GM18858 (cell line): ENCODE data around the gene P2RX2.

Experiments
- ATAC-seq: cut with Tn5 transposase; IDR thresholded peaks from one replicate; pipeline ENCODE4 v1.9.1; 2021; ENCODE audit not compliant: unreplicated experiment

The P2RX2 gene

DNA sequence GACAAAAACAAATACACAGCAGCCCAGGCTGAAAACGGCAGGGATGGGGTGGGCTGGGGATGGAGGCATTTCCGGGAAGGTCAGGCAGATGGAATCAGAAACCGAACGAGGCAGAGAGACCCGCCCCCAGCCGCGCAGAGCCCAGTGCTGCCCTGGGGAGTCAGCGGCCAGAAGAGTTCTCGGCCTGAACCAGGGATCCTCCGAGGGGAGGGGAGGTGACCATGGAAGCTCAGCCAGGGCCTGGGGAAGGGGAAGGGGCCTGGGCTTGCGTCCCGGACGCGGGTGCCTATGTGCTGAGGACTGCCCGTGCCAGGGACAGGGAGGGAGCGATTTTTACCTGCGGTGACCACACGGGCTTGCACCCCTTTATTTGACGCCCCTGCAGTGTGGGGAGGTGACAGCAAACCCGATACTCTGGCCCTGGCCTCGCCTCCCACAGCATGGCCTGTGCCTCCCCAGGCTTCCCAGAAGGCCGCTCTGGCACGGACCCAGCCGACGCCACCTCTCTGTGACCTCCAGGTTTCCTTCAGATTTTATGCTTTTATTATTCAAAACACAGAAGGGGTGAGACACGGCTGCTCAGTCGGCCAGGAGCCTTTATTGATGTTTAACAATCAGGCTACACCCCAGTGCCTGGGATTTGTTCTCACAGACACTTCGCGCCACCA lies 15.9 kb upstream of the P2RX2 start:
- no peak for ATAC-seq

DNA sequence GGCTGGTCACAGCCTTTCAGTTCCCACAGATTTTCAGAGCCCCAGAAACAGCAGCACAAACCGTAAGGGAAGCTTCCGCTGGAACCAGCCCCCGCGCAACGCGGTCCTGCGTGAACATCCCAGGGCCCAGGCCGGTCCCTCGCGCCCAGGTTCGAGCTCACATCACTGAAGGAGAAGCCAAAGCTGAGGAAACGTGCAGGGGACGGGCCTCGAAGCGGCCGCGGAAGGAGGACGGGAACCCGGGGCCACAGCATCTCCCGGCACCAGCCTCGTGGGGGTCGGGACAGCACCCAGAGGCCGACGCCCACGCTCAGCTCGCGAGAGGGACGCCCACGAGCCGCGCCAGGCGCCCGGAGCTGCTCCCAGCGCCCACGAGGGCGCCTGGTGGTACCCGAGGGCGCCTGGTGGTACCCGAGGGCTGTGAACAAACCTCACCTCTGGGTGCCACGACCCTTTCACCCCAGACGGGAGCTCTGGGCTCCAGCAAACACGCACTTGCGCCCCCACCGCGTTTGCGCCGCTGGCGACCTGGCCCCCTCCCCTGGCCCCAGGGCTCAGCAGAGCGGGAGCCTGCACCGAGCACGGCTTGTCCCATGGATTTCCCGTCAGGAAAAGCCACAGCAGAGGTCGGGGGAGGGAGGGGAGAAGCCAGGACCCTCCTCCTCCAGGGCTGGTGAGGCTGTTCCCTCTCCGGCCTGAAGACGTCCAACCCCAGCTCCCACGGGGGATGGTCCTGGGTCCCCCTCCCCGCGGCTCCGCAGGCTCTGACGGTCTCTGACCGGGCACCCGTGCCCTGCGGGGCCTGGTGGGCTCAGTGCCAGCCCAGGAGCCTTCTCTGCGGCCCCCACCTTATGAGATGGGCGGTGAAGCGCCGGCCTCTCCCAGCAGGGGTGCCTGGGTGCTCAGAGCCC lies 15.1 kb upstream of the P2RX2 start:
- ATAC-seq: no peak

DNA sequence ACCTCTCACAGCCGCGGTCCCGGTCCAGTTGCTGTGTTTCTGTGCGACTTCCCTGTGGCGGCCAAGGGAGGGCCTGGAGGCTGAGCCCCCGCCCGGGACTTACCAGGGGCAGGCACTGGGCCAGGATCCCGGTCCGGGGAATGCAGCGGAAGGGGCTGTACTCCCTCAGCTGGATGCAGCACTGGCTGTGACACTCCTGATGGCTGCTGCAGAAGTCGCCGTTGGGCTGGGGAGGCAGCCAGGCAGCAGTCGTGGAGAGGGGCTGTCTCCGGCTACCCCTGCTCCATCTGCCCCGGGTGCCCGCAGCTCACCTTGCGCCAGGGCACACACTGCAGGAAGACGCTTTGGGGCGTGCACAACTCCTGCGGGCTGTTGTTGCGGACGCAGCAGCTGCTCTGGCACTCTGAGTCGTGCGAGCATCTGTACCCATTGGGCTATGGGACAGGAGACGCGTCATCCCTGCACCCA lies 14.4 kb upstream of the P2RX2 start:
- ATAC-seq: no peak

DNA sequence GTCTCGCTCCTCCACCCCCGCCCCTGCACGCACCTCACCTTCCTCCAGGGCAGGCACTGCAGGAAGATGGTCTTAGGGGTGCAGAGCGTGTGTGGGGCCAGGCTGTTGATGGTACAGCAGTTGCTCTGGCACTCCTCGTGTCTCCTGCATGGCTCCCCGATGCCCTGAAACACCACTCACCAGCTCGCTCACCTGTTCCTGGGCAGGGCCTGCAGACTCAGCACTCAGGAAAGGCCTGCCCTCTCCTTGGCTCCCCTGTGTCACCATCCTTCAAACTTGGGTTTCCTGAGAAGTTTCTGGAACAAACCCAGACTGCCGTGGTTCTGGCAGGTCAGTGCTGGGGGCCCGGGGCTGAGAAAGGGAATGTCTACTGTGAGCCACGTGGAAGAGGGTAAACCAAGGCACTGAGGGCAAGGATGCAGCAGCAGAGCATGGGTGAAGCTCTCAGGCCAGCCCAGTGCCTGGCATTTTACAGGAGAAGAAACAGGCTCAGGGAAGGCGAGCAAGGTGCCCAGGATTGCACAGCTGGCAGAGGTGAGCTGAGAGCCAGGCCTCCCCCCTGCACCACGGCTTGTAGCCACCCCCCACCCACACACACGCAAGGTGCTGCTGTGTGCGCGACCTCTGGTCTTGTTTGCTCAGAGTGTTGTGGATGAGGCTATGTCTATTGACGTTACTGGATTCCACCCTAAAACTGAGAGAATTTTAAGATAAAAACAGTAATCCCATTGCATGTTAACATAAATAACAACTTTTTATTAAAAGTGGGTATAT lies 13.7 kb upstream of the P2RX2 start:
- no peak for ATAC-seq

DNA sequence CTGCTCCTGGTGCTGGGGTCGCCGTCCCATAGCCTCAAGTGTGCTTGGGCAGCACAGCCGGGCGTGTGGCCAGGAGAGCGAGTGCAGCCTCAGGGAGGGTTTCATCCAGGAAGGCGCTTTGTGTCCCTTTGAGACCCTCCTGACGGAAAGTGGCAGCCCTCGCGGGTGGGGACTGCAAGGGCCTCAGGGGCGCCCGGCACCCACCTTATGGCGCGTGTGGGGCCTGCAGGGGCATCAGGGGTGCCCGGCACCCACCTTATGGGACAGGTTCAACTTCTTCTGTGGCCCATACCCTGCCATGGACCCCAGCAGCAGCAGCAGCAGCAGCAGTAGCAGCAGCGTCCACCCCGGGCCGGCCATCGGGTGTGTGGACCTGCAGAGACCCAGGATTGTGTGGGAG lies 12.7 kb upstream of the P2RX2 start:
- no peak for ATAC-seq

DNA sequence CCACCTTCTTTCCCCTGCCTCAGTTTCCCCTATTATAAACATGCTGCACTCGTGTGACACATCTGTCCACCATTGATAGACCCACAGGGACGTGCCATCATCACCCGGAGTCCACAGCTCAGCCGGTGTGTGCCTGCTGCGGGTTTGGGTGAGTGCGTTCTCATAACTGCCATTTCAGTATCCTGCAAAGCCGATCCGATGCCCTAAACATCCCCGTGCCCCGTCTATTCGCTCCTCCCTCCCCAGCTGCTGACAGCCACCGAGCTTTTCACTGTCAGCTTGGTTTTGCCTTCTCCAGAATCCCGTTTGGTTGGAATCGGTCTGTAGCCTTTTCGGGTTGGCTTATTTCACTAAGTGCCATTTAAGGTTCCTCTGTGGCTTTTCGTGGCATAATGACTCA lies 12.1 kb upstream of the P2RX2 start:
- ATAC-seq: no peak

DNA sequence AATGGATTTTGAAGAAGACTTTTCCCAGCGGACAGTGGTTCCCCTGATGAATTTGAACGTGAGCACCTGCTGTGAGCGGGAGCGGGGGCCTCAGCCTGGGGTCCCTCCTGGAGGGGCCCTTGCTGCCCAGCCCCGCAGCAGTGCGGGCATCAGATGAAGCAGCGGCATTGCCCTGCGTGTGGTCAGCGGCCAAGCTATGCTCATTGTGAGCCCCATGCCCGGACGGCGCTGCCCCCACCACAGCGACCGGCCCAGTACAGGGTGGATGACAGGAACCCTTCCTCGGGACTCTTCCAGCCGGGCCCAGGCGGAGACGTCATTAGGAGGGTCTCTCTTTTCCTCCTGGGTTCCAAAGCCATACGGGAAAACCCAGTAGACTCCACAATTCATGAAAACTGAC lies 11.6 kb upstream of the P2RX2 start:
- ATAC-seq: no peak

DNA sequence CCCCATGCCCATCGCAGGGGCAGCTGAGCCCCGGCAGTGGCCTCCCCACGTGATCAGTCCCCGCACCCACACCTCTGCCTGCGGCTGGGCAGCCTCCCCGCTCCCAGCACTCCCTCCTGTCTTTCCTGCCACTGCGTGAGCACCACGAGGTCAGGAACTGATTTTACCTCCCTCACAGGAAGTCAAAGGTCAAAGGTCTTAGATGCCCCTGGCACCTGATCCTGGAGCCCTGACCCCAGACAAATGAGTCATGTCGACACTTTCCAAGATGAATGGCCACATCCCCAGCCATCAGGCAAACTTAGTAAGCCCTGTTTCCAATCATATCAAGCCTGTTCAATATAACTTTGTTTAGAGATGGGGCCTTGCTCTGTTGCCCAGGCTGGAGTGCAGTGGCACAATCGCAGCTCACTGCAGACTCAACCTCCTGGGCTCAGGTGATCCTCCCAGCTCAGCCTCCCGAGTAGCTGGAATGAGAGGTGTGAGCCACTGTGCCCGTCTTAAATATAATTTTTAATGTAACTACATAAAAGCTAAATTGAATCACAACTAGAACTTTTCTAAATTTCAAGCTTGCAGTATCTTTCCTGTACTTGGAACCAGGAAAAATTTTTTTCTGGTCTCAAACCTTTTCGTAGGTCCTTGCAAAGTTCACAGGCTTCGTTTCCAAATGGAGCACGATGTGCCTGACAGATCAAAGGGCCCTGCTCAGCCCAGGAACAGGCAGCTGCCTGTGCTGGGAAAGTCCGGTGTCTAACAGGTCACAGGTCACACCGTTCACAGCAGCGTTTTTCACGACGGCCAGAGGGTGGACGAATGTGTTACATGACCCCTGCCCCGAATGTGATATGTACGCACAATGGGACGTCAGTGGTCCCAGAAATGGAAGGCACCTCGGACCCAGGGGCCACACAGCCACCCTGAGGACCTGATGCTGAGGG lies 10.1 kb upstream of the P2RX2 start:
- ATAC-seq: no peak

DNA sequence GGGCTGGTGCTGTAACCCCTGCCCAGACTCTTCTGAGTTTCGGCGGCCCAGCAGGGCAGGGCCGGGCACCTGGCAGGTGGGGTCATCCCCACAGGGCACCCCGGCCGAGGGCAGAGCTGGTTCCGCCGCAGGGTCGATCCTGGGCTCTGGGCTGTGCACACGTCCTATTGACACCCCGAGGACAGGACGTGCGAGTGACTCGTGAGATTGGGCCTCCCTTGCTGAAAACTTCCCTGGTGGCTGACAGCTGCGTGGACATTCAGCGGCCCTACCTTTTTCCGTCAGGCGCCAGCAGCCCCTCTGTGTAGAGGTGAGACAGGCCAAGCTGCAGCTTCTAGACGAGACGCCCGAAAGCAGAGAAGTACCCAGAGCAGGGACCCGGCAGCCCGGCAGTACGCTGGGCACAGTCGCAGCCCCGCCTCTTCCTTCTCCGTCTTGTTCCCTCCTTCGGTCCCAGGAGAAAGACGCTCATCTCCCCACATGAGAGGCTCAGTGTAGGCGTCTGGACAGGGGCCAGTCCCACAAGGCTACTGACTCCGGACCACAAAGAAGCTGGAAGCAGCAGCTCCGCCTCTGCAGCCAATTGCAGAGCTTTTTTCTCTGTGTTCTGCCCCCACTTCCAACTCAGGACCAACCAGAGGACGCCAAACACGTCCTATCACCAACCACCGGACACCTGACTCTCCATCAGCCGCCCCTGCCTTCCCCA lies 8.4 kb upstream of the P2RX2 start, which contains the start of gene LRCOL1:
LRCOL1 (minus strand) TSS at position 532 of the 709 bp plus-strand sequence. CDS start 4,331 bp downstream, outside the sequence.
- ATAC-seq: no peak

DNA sequence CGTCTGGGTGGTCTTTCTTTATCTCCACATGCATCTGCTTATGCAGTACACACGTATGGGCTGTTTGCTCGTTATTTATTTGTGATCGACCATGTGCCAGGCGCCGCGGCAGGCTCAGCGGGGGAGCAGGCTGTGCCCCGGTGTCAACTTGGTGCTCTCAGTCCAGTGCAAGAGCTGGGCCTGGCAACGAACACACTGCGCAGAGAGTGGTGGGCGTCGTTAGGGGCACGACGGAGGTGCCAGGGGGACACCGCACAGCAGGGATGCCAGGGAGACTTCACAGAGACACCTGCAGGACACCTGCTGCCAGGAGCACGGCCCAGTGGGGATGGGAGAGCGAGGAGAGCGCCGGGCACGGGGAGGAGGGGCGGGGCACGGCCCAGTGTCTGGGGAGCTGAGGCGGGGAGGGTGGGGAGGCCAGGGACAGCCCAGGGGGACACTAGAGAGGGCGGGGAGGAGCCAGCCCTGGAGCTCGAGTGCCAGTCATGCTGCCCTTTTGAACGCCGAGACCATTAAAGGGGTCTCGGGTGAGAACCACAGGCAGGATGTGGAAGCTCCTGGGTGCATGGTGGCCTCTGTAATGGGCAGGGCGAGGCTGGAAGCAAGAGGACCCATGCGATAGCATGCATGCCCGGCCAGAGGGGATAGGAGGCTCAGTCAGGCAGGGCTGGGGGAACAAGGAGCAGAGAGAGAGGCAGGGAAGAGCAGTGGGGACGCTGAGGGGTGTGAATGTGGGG lies 7.5 kb upstream of the P2RX2 start:
- ATAC-seq: no peak

DNA sequence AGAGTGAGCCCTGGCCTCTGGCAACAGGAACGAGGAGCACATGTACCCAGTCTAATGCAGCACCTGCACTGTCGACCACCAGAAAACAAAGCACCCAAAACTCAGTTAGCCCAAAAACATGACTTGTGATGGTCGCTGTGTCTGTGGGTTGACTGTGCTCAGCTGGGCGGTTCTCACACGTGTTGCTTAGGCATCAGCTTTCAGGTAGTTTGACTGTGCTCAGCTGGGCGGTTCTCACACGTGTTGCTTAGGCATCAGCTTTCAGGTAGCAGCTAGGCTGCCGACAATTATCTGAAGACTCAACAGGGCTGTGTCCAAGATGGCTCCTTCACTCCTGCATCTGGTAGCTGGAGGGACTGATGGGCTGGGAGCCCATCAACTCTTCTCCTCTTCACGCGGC lies 7.0 kb upstream of the P2RX2 start:
- ATAC-seq: no peak

DNA sequence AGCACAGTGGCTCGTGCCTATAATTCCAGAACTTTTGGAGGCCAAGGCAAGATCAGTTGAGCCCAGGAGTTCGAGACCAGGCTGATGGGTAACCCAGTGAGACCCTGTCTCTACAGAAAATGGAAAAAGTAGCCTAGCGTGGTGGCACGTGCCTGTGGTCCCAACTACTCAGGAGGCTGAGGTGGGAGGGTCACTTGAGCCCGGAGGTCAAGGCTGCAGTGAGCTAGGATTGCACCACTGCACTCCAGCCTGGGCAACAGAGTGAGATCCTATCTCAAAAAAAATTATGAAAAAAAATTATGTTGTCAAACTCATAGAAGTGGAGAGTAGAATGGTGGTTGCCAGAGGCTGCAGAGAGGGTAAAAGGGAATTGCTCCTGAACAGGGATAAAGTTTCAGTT lies 4.5 kb upstream of the P2RX2 start:
- no peak for ATAC-seq

DNA sequence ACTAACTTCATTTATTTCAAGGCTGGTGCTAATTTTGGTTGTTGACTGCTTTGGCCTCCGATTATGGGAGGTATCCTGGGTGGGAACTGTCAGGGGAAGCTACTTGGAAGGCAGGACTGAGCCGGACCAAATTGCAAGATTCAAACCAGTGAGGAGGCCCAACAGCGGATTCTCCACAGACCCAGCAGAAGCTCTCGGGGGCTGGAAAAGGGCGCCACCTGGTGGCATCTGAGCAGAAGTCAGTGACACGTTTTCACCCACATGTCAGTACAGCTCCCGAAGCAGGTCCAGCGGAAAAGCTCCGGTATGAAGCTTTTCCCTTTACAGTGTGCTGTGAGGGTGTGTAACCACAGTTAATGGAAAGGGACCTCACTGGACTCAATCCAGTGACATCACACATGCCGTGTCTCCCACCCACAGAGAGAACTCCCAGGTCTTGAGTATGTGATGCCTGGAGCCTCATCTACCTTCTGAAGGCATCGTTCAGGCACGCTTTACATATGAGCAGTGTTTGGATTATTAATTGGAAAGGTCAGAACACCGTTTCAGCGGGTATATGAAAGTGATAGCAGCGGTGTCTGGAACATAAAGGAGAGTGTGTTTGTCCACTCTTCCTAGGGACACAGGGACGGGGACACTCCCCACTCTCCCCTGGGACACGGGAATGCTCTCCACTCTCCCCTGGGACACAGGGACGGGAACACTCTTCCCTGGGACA lies 3.6 kb upstream of the P2RX2 start:
- no peak for ATAC-seq

DNA sequence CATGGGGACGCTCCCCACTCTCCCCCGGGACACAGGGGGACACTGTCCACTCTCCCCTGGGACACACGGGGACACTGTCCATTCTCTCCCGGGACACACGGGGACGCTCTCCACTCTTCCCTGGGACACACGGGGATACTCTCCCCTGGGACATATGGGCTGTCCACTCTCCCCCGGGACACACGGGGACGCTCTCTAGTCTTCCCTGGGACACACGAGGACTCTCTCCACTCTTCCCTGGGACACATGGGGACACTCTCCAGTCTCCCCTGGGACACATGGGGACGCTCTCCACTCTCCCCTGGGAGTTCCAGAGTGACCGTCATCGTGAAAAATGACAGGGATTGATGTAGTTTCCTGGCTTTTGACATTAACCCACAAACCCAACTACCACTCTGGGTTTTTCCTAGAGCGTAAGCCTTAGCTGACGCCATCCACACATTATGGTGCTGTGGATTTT lies 3.0 kb upstream of the P2RX2 start:
- ATAC-seq: no peak

DNA sequence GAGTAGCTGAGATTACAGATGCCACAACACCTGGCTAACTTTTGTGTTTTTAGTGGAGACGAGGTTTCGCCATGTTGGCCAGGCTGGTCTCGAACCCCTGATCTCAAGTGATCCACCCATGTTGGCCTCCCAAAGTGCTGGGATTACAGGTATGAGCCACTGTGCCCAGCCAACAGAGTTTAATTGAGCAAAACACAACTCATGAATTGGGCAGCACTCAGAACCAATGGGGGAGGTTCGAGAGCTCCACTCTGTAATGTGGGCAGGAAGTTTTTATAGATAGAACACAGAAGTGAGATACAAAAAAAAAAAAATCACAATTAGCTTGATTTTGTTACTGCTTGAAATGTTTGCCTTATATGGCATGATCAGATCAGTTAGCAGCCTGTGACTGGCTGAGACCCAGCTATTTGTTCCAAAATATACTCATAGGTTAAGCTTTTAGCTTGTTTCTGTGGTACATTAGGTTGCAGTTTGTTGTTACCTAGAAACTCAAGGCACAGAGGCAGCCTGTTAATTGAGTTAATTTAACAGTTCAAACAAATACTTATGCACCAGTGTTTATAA lies 1.4 kb upstream of the P2RX2 start:
- ATAC-seq: no peak

DNA sequence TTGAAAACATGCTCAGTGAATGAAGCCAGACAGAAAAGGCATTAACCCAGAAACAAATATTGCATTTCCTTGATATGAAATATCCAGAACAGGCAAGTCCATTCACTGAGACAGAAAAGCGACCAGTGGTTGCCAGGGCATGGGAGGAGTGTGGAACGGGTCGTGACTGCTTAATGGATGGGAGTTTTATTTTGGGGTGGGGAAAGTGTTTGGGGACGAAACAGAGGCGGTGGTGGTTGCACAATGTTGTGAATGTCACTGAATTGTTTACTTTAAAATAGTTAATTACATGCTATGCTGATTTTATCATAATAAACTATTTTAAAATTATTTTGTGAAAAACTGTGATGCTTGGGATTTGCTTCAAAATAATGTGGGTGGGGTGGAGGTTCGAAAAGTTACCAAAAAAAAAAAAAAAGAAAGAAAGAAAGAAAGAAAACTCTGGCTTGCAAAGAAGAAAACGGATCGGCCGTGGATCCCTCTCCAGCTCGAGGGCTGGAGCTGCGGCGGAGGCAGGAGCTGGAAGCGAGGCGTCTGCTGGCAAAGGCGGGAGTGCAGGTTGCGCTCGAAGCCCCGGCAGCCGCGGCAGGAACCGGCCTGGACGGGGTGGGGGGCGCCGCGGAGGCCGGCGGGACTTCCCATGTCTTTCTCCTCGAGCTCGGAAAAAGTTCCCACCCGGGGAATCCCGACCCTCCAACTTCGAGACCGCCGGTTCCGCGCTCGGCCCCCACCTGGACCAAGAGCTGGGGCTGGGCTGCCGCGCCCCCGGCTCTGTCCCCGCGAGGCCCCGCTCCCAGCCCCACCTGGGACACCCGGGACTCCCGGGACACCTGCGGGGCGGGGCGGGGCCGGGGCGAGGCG lies 524 bp upstream of the P2RX2 start:
- no peak for ATAC-seq

DNA sequence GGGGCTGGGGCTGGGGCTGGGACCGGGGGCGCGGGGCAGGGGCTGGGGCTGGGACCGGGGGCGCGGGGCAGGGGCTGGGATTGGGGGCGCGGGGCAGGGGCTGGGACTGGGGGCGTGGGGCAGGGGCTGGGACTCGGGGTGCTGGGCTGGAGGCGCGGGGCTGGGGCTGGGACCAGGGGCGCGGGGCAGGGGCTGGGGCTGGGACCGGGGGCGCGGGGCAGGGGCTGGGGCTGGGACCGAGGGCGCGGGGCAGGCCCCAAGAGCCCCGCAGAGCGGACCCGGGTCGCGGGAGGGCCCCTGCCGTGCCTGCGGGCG lies 452 bp downstream of the P2RX2 start:
- no peak for ATAC-seq
